Measurements from ENCODE around the gene KANSL1. TPM values are rescaled to one million over a fixed set of nuclear protein-coding genes. Genes with fewer than 3 reads are reported as not detected.
"Not testable (repeated sequence)": the region's sequence is repeated elsewhere in the genome, so short reads cannot be mapped to it uniquely, and the experiment has no call there.

KANSL1 gene
- total RNA-seq, 1 experiment from 2014 or later = 47.6 TPM

DNA sequence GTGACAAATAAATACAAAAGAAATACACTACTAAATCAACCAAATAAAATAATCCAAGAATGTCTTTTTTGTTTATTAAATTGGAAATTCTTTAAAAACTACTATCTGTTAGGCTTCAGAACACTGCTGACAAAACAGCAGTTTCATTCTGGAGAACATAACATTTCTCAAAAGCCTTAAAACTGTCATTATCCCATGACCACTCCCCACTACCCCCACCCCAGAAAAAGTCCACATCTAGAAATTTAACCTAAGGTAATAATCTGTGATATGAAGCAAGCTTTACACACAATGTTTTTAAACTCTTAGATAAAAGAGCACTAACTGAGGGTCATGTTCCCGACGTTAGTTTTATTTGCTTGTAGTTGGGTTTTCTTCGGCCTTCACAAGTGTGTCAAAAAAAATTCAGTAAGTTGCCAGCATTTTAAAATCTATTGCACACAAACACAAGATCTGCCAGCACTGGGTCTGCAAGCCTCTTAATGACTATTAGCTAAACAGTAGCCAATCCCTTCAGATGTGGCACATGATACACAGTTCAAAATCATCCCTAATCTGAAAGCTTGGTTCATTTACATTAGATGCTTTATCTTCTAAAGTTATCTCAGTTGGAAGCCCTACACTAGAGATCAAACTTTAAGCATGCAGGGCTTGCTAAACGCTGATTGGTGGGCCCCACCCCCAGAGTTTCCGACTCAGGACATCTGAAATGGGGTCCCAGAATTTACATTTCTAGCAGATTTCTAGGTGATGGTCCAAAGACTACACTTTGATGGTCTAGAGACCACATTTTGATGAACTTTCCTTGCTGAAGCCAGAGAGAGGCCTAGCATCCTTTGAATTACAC, 75.2 kb downstream of the KANSL1 start:
- no peaks in the 10 kb centered on the region for H3K9me2 ChIP-seq (replicated peaks; ENCODE audit: low read length)
- no peaks in the 10 kb centered on the region for H3F3A ChIP-seq (ENCODE audit: low read length, unreplicated experiment)
- H3K9me3 ChIP-seq (ENCODE audit: low read length) = no peaks in the 10 kb centered on the region
- H3K27me3 ChIP-seq (ENCODE audit: low read length) = no peaks in the 10 kb centered on the region
- intact Hi-C loops (cut with micrococcal nuclease) = loop anchor here (2.0 kb wide), 1 partner anchor 17 kb away; no protein-coding TSS in a partner anchor
- no peak overlapping the region for H3K4me2 ChIP-seq (ENCODE audit: low read length)
- no peak overlapping the region for H3K9ac ChIP-seq (ENCODE audit: low read length)
- H4K20me1 ChIP-seq (ENCODE audit: low read length) = peaks cover 70% of the 10 kb centered on the region
- TF ChIP-seq EZH2 (IDR thresholded peaks at IDR 0.05; ENCODE audit: low read length, unreplicated experiment) = no peak
- no peak for TF ChIP-seq EZH2phosphoT487 (IDR thresholded peaks at IDR 0.05; ENCODE audit: borderline replicate concordance, low read length)
- TF ChIP-seq, protein P1, sequence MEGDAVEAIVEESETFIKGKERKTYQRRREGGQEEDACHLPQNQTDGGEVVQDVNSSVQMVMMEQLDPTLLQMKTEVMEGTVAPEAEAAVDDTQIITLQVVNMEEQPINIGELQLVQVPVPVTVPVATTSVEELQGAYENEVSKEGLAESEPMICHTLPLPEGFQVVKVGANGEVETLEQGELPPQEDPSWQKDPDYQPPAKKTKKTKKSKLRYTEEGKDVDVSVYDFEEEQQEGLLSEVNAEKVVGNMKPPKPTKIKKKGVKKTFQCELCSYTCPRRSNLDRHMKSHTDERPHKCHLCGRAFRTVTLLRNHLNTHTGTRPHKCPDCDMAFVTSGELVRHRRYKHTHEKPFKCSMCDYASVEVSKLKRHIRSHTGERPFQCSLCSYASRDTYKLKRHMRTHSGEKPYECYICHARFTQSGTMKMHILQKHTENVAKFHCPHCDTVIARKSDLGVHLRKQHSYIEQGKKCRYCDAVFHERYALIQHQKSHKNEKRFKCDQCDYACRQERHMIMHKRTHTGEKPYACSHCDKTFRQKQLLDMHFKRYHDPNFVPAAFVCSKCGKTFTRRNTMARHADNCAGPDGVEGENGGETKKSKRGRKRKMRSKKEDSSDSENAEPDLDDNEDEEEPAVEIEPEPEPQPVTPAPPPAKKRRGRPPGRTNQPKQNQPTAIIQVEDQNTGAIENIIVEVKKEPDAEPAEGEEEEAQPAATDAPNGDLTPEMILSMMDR (conservative IDR thresholded peaks at IDR 0.05; ENCODE audit: low read depth, low read length) = no peak
- peaks cover 100% of the 10 kb centered on the region for H3K79me2 ChIP-seq (ENCODE audit: low read length)
- POLR2A ChIA-PET (ENCODE audit: unreplicated experiment) = no interaction called here
- no peak for ATAC-seq
- CTCF ChIA-PET = no interaction called here
- BruUV-seq (replicated peaks) = no TSS peak
- no peak overlapping the region for H3K27ac ChIP-seq (ENCODE audit: low read length)
- no peak overlapping the region for H2AFZ ChIP-seq (ENCODE audit: low read length)
- no peak for DNase-seq
- H3K36me3 ChIP-seq (ENCODE audit: low read depth, low read length) = no peaks in the 10 kb centered on the region
- no peaks in the 10 kb centered on the region for H3K4me1 ChIP-seq (ENCODE audit: insufficient read depth, low read length)
- no peak overlapping the region for H3K4me3 ChIP-seq (ENCODE audit: low read length)

DNA sequence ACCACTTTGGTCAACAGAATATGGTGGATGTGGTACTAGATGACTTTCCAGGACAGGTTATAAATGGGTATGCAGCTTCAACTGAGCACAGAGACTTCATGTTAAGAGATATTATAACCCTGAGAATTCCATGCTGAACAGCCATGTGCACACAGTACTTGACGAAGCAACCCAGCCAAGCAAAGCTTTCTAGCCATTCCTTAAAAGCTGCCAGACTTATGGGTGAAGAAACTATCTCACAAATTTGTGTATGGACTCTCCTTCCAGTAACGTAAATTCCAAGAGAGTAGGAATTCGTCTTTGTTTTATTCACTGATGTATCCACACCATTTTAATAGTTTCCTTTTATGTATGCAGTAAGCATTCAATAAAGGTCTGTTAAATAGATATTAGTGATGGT, 76.1 kb downstream of the KANSL1 start:
- DNase-seq = no peak
- ChIA-PET CTCF (no interaction called here), POLR2A (ENCODE audit: unreplicated experiment) (no interaction called here)
- intact Hi-C loops (cut with micrococcal nuclease) = loop anchor here (2.0 kb wide), 1 partner anchor 18 kb away; no protein-coding TSS in a partner anchor
- no peaks in the 10 kb centered on the region for H3F3A ChIP-seq (ENCODE audit: low read length, unreplicated experiment)
- H3K27me3 ChIP-seq (ENCODE audit: low read length) = no peaks in the 10 kb centered on the region
- no peak overlapping the region for H3K4me3 ChIP-seq (ENCODE audit: low read length)
- H3K9me2 ChIP-seq (replicated peaks; ENCODE audit: low read length) = no peaks in the 10 kb centered on the region
- peaks cover 63% of the 10 kb centered on the region for H4K20me1 ChIP-seq (ENCODE audit: low read length)
- no peak overlapping the region for H3K27ac ChIP-seq (ENCODE audit: low read length)
- ATAC-seq = no peak
- no peaks in the 10 kb centered on the region for H3K9me3 ChIP-seq (ENCODE audit: low read length)
- H3K4me2 ChIP-seq (ENCODE audit: low read length) = no peak overlapping the region
- H2AFZ ChIP-seq (ENCODE audit: low read length) = no peak overlapping the region
- H3K9ac ChIP-seq (ENCODE audit: low read length) = no peak overlapping the region
- TF ChIP-seq, protein P1 (conservative IDR thresholded peaks at IDR 0.05; ENCODE audit: low read depth, low read length) = no peak
- TF ChIP-seq EZH2 (IDR thresholded peaks at IDR 0.05; ENCODE audit: low read length, unreplicated experiment) (no peak), EZH2phosphoT487 (IDR thresholded peaks at IDR 0.05; ENCODE audit: borderline replicate concordance, low read length) (no peak)
- H3K4me1 ChIP-seq (ENCODE audit: insufficient read depth, low read length) = no peaks in the 10 kb centered on the region
- H3K79me2 ChIP-seq (ENCODE audit: low read length) = peaks cover 100% of the 10 kb centered on the region
- no peaks in the 10 kb centered on the region for H3K36me3 ChIP-seq (ENCODE audit: low read depth, low read length)
- BruUV-seq (replicated peaks) = no TSS peak

DNA sequence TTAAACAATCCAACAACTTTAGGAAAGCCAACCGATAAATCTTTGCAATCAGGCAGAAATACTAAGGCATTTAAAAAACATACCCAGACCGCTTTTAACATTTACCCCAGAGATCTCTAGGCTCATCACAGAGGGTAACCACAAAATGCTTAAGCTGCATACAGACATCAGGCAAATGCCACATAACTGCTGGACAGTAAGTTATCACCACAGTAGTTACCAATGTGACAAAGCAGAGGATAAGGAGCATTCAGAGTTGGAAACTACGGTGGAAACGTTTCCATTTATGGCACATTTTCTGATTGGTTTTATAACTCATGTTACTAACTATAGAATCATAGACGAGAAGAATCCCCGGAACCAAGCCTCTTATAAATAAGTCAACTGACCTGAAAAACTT, 77.5 kb downstream of the KANSL1 start:
- DNase-seq (no peak), ATAC-seq (no peak)
- ChIA-PET POLR2A (ENCODE audit: unreplicated experiment) (no interaction called here), CTCF (no interaction called here)
- H3K4me1 ChIP-seq (ENCODE audit: insufficient read depth, low read length) = peaks cover under 1% of the 10 kb centered on the region
- H3K36me3 ChIP-seq (ENCODE audit: low read depth, low read length) = no peaks in the 10 kb centered on the region
- H3F3A ChIP-seq (ENCODE audit: low read length, unreplicated experiment) = no peaks in the 10 kb centered on the region
- no peaks in the 10 kb centered on the region for H3K9me2 ChIP-seq (replicated peaks; ENCODE audit: low read length)
- H3K27me3 ChIP-seq (ENCODE audit: low read length) = no peaks in the 10 kb centered on the region
- no peak for TF ChIP-seq EZH2 (IDR thresholded peaks at IDR 0.05; ENCODE audit: low read length, unreplicated experiment)
- TF ChIP-seq, protein P1 (conservative IDR thresholded peaks at IDR 0.05; ENCODE audit: low read depth, low read length) = no peak
- TF ChIP-seq EZH2phosphoT487 (IDR thresholded peaks at IDR 0.05; ENCODE audit: borderline replicate concordance, low read length) = no peak
- peaks cover 57% of the 10 kb centered on the region for H4K20me1 ChIP-seq (ENCODE audit: low read length)
- no TSS peak for BruUV-seq (replicated peaks)
- H3K79me2 ChIP-seq (ENCODE audit: low read length) = peaks cover 100% of the 10 kb centered on the region
- intact Hi-C loops (cut with micrococcal nuclease) = loop anchor here (2.0 kb wide), 1 partner anchor 19 kb away; no protein-coding TSS in a partner anchor
- H3K9ac ChIP-seq (ENCODE audit: low read length) = no peak overlapping the region
- H2AFZ ChIP-seq (ENCODE audit: low read length) = no peak overlapping the region
- no peak overlapping the region for H3K27ac ChIP-seq (ENCODE audit: low read length)
- H3K9me3 ChIP-seq (ENCODE audit: low read length) = no peaks in the 10 kb centered on the region
- no peak overlapping the region for H3K4me3 ChIP-seq (ENCODE audit: low read length)
- H3K4me2 ChIP-seq (ENCODE audit: low read length) = no peak overlapping the region

DNA sequence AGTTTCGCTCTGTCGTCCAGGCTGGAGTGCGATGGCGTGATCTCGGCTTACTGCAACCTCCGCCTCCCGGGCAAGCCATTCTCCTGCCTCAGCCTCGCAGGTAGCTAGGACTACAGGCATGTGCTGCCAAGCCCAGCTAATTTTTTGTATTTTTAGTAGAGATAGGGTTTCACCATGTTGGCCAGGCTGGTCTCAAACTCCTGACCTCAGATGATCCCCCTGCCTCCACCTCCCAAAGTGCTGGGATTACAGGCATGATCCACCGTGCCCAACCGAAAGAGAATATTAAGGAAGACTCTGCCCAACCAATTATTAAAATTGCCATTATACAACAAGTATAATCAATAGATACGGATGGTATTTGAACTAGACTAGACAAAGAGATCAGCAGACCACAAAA, 82.0 kb downstream of the KANSL1 start:
- H3K36me3 ChIP-seq (ENCODE audit: low read depth, low read length); intact Hi-C loops (cut with micrococcal nuclease); BruUV-seq (replicated peaks); H3K27ac ChIP-seq (ENCODE audit: low read length); CTCF ChIA-PET; H3K4me2 ChIP-seq (ENCODE audit: low read length); H3K4me3 ChIP-seq (ENCODE audit: low read length); ATAC-seq; H3K9me2 ChIP-seq (replicated peaks; ENCODE audit: low read length); H3K9ac ChIP-seq (ENCODE audit: low read length); POLR2A ChIA-PET (ENCODE audit: unreplicated experiment); H3F3A ChIP-seq (ENCODE audit: low read length, unreplicated experiment); H3K9me3 ChIP-seq (ENCODE audit: low read length); DNase-seq; H2AFZ ChIP-seq (ENCODE audit: low read length); H3K27me3 ChIP-seq (ENCODE audit: low read length): not testable (repeated sequence)
- Histone ChIP-seq H3K79me2 (ENCODE audit: low read length) (peaks cover 100% of the 10 kb centered on the region), H3K4me1 (ENCODE audit: insufficient read depth, low read length) (peaks cover 31% of the 10 kb centered on the region), H4K20me1 (ENCODE audit: low read length) (peaks cover 65% of the 10 kb centered on the region)

Measured in PC-3 (cell line).